Measurements from ENCODE around the gene RWDD3. TPM values are rescaled to one million over a fixed set of nuclear protein-coding genes. Genes with fewer than 3 reads are reported as not detected.

RWDD3 gene
- total and polyA plus RNA-seq, 3 experiments from 2014 or later = 11.2 to 38.3 (median 13.0) TPM

DNA sequence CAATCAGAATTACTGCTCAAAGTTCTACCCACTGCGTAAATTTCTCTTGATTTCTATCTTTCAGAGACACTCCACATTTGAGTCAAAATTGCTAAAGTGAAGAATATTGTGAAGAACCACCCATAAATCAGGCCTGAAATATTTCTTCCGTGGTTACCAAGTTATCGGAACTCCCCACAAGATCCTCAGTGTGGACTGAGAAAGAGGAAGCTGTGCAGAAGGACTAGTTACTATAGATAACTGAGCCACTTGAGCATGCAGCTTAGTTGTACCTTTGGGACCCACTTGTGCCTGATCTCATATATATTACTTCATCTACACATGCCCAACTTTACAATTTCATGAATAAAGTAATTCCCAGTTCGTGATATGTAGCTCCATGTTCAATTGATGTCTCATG, 18.4 kb downstream of the RWDD3 start:
- Mint-ChIP-seq H3K36me3 (peaks cover 14 to 42% (median 18%) of the 10 kb centered on the region in 3 donors), H3K4me1 (no peaks in the 10 kb centered on the region), H3K27ac (no peak overlapping the region), H3K27me3 (no peaks in the 10 kb centered on the region), H3K4me3 (no peak overlapping the region), H3K9me3 (peaks cover 0 to 1% (median 0%) of the 10 kb centered on the region in 5 donors)
- POLR2A ChIA-PET = no interaction called here
- H3K4me3 ChIP-seq (ENCODE audit: low read length) = no peak overlapping the region
- CTCF ChIA-PET = no interaction called here
- H3K9me3 ChIP-seq (ENCODE audit: low read length) = no peaks in the 10 kb centered on the region
- no peak overlapping the region for H3K27ac ChIP-seq (ENCODE audit: low read depth, low read length)
- H3K27me3 ChIP-seq (ENCODE audit: insufficient read depth, low read length, poor library complexity, severe bottlenecking) = no peaks in the 10 kb centered on the region
- DNase-seq = no peak
- no peaks in the 10 kb centered on the region for H3K36me3 ChIP-seq (ENCODE audit: insufficient read depth, low read length)
- no peaks in the 10 kb centered on the region for H3K4me1 ChIP-seq (ENCODE audit: insufficient read depth, low read length)

DNA sequence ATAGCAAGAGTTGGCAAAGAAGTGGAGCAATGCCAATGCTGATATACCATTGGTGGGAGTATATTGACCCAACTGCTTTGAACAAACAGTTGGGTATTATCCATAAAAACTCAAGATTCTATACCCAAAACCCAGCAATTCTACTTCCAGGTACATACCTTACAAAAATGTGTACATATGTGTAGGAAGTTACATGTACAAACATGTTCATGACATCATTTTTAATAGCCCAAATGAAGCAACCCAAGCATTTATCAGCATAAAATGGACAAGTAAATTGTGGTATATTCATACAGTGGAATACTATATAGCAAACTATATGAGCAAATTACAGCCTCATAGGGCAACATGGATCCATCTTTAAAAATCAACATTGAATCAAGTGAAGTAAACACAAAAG, 20.9 kb downstream of the RWDD3 start:
- Histone ChIP-seq H3K4me1 (ENCODE audit: insufficient read depth, low read length) (no peaks in the 10 kb centered on the region), H3K36me3 (ENCODE audit: insufficient read depth, low read length) (no peaks in the 10 kb centered on the region), H3K9me3 (ENCODE audit: low read length) (no peaks in the 10 kb centered on the region), H3K27ac (ENCODE audit: low read depth, low read length) (no peak overlapping the region), H3K4me3 (ENCODE audit: low read length) (no peak overlapping the region), H3K27me3 (ENCODE audit: insufficient read depth, low read length, poor library complexity, severe bottlenecking) (no peaks in the 10 kb centered on the region)
- CTCF ChIA-PET = no interaction called here
- DNase-seq = no peak
- no peak overlapping the region for H3K4me3 Mint-ChIP-seq
- no peaks in the 10 kb centered on the region for H3K27me3 Mint-ChIP-seq
- no peak overlapping the region for H3K27ac Mint-ChIP-seq
- H3K36me3 Mint-ChIP-seq = peaks cover 12 to 25% (median 14%) of the 10 kb centered on the region in 3 donors
- POLR2A ChIA-PET = no interaction called here
- H3K4me1 Mint-ChIP-seq = no peaks in the 10 kb centered on the region
- H3K9me3 Mint-ChIP-seq = peaks cover 0 to 1% (median 0%) of the 10 kb centered on the region in 5 donors

DNA sequence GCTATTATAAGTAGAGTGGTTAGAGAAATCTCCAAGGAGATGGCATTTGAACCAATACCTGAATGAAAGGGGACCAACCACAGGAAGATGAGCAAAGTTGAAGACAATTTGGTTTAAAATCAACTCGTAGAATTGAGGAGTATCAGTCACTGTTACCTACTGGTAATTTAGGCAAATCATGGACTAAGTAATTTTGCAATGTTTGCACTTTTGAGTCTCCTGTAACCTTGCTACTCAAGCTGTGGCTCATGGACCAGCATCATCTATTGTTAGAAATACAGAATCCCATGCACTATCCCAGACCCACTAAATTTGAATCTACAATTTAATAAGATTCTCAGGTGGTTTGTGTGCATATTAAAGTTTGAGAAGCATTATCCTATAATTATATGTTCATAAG, 21.8 kb downstream of the RWDD3 start:
- H3K27me3 ChIP-seq (ENCODE audit: insufficient read depth, low read length, poor library complexity, severe bottlenecking) = no peaks in the 10 kb centered on the region
- no peaks in the 10 kb centered on the region for H3K9me3 ChIP-seq (ENCODE audit: low read length)
- Mint-ChIP-seq H3K27ac (no peak overlapping the region), H3K4me1 (no peaks in the 10 kb centered on the region), H3K27me3 (no peaks in the 10 kb centered on the region), H3K36me3 (peaks cover 12 to 24% (median 14%) of the 10 kb centered on the region in 3 donors), H3K9me3 (peaks cover 0 to 1% (median 0%) of the 10 kb centered on the region in 5 donors), H3K4me3 (no peak overlapping the region)
- ChIA-PET POLR2A (no interaction called here), CTCF (no interaction called here)
- no peak for DNase-seq
- no peaks in the 10 kb centered on the region for H3K36me3 ChIP-seq (ENCODE audit: insufficient read depth, low read length)
- no peak overlapping the region for H3K4me3 ChIP-seq (ENCODE audit: low read length)
- no peaks in the 10 kb centered on the region for H3K4me1 ChIP-seq (ENCODE audit: insufficient read depth, low read length)
- H3K27ac ChIP-seq (ENCODE audit: low read depth, low read length) = no peak overlapping the region

DNA sequence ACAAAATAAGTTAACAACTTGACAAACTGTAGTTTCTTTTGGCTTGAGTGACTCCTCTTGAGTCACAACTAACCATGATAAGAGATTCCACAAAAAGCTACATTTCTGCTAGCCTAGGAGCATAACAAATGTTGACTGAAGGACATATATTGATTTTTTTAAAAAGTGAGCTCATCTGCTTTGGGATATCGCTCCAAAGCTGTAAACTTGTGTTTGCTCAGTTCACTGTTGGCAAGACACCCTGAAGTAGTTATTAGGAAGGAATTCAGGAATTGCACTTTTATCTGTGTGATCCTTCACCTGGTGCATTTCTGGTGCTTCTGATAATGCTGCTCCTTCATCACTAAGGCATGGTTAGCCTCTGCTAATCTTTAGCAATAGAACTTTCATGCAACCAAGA, 23.7 kb downstream of the RWDD3 start:
- ChIA-PET CTCF (interaction anchor here (1.2 kb wide), 1 partner anchor 14 kb away, joined by 3 read pairs; no protein-coding TSS in a partner anchor), POLR2A (no interaction called here)
- Mint-ChIP-seq H3K9me3 (peaks cover 0 to 1% (median 0%) of the 10 kb centered on the region in 5 donors), H3K27ac (no peak overlapping the region), H3K27me3 (no peaks in the 10 kb centered on the region), H3K4me3 (no peak overlapping the region), H3K4me1 (no peaks in the 10 kb centered on the region), H3K36me3 (peaks cover 3 to 11% (median 4%) of the 10 kb centered on the region in 3 donors)
- H3K4me3 ChIP-seq (ENCODE audit: low read length) = no peak overlapping the region
- no peaks in the 10 kb centered on the region for H3K4me1 ChIP-seq (ENCODE audit: insufficient read depth, low read length)
- no peaks in the 10 kb centered on the region for H3K36me3 ChIP-seq (ENCODE audit: insufficient read depth, low read length)
- no peaks in the 10 kb centered on the region for H3K9me3 ChIP-seq (ENCODE audit: low read length)
- DNase-seq = no peak
- H3K27ac ChIP-seq (ENCODE audit: low read depth, low read length) = no peak overlapping the region
- H3K27me3 ChIP-seq (ENCODE audit: insufficient read depth, low read length, poor library complexity, severe bottlenecking) = no peaks in the 10 kb centered on the region

DNA sequence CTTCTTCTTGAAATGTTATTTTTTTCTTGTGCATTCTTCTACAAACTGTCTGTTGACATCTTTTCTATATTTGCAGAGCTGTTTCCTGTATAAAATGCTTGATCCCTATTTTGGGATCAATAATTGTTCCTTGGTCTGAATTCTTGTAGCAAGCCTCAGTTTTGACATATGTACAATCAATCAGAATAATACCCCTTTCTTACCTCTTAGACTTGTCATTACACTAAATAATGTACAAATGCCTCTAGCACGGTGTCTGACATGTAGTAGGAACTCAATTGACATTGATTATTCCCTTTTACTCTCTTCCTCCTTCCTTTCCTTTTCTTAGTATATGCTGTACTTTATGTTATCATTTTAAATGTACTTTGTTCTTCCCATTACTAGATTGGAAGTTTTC, 25.2 kb downstream of the RWDD3 start:
- CTCF ChIA-PET = no interaction called here
- POLR2A ChIA-PET = no interaction called here
- Histone ChIP-seq H3K27me3 (ENCODE audit: insufficient read depth, low read length, poor library complexity, severe bottlenecking) (no peaks in the 10 kb centered on the region), H3K27ac (ENCODE audit: low read depth, low read length) (no peak overlapping the region), H3K36me3 (ENCODE audit: insufficient read depth, low read length) (no peaks in the 10 kb centered on the region), H3K9me3 (ENCODE audit: low read length) (no peaks in the 10 kb centered on the region), H3K4me1 (ENCODE audit: insufficient read depth, low read length) (no peaks in the 10 kb centered on the region), H3K4me3 (ENCODE audit: low read length) (no peak overlapping the region)
- H3K27ac Mint-ChIP-seq = no peak overlapping the region
- H3K27me3 Mint-ChIP-seq = no peaks in the 10 kb centered on the region
- no peak overlapping the region for H3K4me3 Mint-ChIP-seq
- H3K9me3 Mint-ChIP-seq = no peaks in the 10 kb centered on the region
- H3K36me3 Mint-ChIP-seq = peaks cover 0 to 1% (median 0%) of the 10 kb centered on the region in 3 donors
- no peaks in the 10 kb centered on the region for H3K4me1 Mint-ChIP-seq
- no peak for DNase-seq

DNA sequence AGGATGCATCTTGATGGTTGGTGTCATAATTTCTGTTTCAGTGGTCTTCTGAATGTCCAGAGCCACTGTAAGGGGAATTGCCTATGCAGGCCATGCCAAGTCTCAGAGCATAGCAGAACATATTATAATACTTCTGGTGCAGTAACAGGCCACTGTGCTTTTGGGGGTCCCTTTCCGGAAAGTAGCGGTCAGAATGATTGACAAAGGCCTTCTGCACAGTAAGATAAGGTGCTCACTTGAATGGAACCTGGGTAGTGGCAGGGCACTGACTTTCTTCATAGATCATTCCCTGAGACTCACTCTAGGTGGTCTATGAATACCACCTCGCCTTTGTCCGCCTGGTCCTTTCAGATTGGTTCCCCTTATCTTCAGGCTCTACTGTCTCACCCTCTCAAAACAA, 28.9 kb downstream of the RWDD3 start:
- H3K4me3 Mint-ChIP-seq = no peak overlapping the region
- ChIA-PET CTCF (no interaction called here), POLR2A (no interaction called here)
- no peak for DNase-seq
- H3K4me1 Mint-ChIP-seq = no peaks in the 10 kb centered on the region
- Histone ChIP-seq H3K9me3 (ENCODE audit: low read length) (no peaks in the 10 kb centered on the region), H3K27ac (ENCODE audit: low read depth, low read length) (no peak overlapping the region), H3K4me1 (ENCODE audit: insufficient read depth, low read length) (no peaks in the 10 kb centered on the region), H3K4me3 (ENCODE audit: low read length) (no peak overlapping the region), H3K36me3 (ENCODE audit: insufficient read depth, low read length) (no peaks in the 10 kb centered on the region), H3K27me3 (ENCODE audit: insufficient read depth, low read length, poor library complexity, severe bottlenecking) (no peaks in the 10 kb centered on the region)
- peaks cover 0 to 2% (median 0%) of the 10 kb centered on the region in 5 donors for H3K9me3 Mint-ChIP-seq
- peaks cover 4 to 12% of the 10 kb centered on the region in 2 donors for H3K27me3 Mint-ChIP-seq
- H3K36me3 Mint-ChIP-seq = no peaks in the 10 kb centered on the region
- H3K27ac Mint-ChIP-seq = no peak overlapping the region

DNA sequence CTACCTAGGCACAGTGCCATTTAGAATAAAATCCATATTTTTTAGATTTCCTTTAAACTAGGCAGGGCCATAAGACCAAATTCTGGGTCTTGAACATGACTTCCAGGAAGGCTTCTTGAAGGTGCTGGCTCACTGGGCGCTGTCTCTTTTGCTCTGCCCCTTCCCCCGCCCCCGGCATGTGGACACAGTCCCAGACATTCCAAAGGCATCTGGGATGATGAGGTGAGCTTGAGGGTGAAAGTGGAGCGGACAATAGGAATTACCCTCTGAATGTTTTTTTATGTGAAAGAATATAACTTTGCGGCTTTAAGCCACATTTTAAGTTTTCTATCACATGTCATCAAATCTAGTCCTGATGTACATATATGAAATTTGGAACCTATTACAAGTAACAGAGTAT, 29.4 kb downstream of the RWDD3 start:
- no peaks in the 10 kb centered on the region for H3K36me3 Mint-ChIP-seq

DNA sequence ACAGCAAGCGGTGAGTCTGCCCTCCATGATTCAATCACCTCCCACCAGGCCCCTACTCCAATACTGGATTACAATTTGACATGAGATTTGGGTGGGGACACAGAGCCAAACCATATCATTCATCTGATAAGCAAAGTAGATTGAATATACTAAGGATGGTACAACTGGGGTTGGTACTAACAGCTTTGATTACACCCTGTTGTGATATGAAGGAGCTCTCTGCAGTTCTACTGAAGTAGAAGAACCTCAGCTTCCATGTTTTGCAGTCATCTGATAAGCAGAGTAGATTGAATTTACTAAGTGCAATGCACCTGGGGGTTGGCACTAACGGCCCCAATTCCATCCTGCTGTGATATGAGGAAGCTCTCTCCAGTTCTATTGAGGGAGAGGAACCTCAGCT, 31.1 kb downstream of the RWDD3 start:
- ChIA-PET CTCF (no interaction called here), POLR2A (no interaction called here)
- H3K4me3 Mint-ChIP-seq = no peak overlapping the region
- no peaks in the 10 kb centered on the region for H3K27me3 ChIP-seq (ENCODE audit: insufficient read depth, low read length, poor library complexity, severe bottlenecking)
- H3K9me3 Mint-ChIP-seq = peaks cover 0 to 2% (median 0%) of the 10 kb centered on the region in 5 donors
- no peaks in the 10 kb centered on the region for H3K36me3 ChIP-seq (ENCODE audit: insufficient read depth, low read length)
- no peaks in the 10 kb centered on the region for H3K36me3 Mint-ChIP-seq
- no peak overlapping the region for H3K4me3 ChIP-seq (ENCODE audit: low read length)
- H3K27ac Mint-ChIP-seq = no peak overlapping the region
- H3K4me1 Mint-ChIP-seq = no peaks in the 10 kb centered on the region
- H3K4me1 ChIP-seq (ENCODE audit: insufficient read depth, low read length) = no peaks in the 10 kb centered on the region
- H3K27me3 Mint-ChIP-seq = peaks cover 4 to 18% of the 10 kb centered on the region in 2 donors
- no peaks in the 10 kb centered on the region for H3K9me3 ChIP-seq (ENCODE audit: low read length)
- no peak overlapping the region for H3K27ac ChIP-seq (ENCODE audit: low read depth, low read length)
- no peak for DNase-seq

More for the DNA sequence above, 29.4 kb downstream of the RWDD3 start:
- Mint-ChIP-seq H3K4me3 (no peak overlapping the region), H3K4me1 (no peaks in the 10 kb centered on the region), H3K9me3 (peaks cover 0 to 2% (median 0%) of the 10 kb centered on the region in 5 donors), H3K27ac (no peak overlapping the region), H3K27me3 (peaks cover 4 to 12% of the 10 kb centered on the region in 2 donors)
- Histone ChIP-seq H3K4me3 (ENCODE audit: low read length) (no peak overlapping the region), H3K27me3 (ENCODE audit: insufficient read depth, low read length, poor library complexity, severe bottlenecking) (no peaks in the 10 kb centered on the region), H3K9me3 (ENCODE audit: low read length) (no peaks in the 10 kb centered on the region), H3K27ac (ENCODE audit: low read depth, low read length) (no peak overlapping the region), H3K4me1 (ENCODE audit: insufficient read depth, low read length) (no peaks in the 10 kb centered on the region), H3K36me3 (ENCODE audit: insufficient read depth, low read length) (no peaks in the 10 kb centered on the region)
- CTCF ChIA-PET = no interaction called here
- POLR2A ChIA-PET = no interaction called here
- no peak for DNase-seq

DNA sequence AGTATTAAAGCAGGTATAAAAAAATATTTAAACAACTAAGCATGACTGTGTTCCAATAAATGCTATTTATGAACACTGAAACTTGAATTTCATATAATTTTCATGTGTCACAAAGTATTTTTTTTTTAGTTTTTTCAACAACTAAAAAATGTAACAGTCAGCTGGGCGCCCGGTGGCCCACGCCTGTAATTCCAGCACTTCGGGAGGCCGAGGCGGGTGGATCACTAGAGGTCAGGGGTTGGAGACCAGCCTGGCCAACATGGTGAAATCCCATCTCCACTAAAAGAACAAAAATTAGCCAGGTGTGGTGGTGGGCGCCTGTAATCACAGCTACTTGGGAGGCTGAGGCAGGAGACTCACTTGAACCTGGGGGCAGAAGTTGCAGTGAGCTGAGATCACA, 42.4 kb downstream of the RWDD3 start:
- Histone ChIP-seq H3K27ac (ENCODE audit: low read depth, low read length) (no peak overlapping the region), H3K4me1 (ENCODE audit: insufficient read depth, low read length) (no peaks in the 10 kb centered on the region), H3K4me3 (ENCODE audit: low read length) (no peak overlapping the region), H3K36me3 (ENCODE audit: insufficient read depth, low read length) (no peaks in the 10 kb centered on the region), H3K27me3 (ENCODE audit: insufficient read depth, low read length, poor library complexity, severe bottlenecking) (no peaks in the 10 kb centered on the region), H3K9me3 (ENCODE audit: low read length) (no peaks in the 10 kb centered on the region)
- H3K27ac Mint-ChIP-seq = no peak overlapping the region
- no peaks in the 10 kb centered on the region for H3K36me3 Mint-ChIP-seq
- ChIA-PET CTCF (no interaction called here), POLR2A (no interaction called here)
- peaks cover 2 to 11% of the 10 kb centered on the region in 2 donors for H3K27me3 Mint-ChIP-seq
- no peak for DNase-seq
- no peak overlapping the region for H3K4me3 Mint-ChIP-seq
- peaks cover 5 to 21% (median 12%) of the 10 kb centered on the region in 5 donors for H3K9me3 Mint-ChIP-seq
- no peaks in the 10 kb centered on the region for H3K4me1 Mint-ChIP-seq

Data from CD8-positive, alpha-beta memory T cell (primary cell).